ENCODE data around the gene LRRC55. TPM values are rescaled to one million over a fixed set of nuclear protein-coding genes. Genes with fewer than 3 reads are reported as not detected.

The LRRC55 gene
- total RNA-seq (ENCODE audit: low replicate concordance), result 1.4 and 2.2 TPM in 2 replicates

DNA sequence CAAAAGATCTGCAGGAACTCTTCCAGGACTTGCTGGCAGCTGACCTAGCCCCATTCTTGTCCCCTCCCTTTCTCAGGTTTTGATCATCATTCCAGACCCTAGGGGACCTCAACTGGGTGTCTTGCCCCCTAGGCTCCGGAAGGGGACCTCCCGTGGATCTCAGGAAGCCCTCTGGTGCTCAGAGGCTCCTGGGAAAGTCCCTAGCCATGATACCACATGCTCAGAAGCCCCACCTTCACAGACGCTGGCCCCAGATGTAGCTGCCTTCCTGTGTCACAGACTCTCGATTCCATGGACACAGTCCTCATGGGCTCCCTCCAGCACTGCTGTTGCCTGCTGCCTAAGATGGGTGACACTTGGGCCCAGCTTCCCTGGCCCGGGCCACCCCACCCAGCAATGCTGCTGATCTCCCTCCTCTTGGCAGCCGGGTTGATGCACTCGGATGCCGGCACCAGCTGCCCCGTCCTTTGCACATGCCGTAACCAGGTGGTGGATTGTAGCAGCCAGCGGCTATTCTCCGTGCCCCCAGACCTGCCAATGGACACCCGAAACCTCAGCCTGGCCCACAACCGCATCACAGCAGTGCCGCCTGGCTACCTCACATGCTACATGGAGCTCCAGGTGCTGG, at the start of gene LRRC55:
LRRC55 (plus strand) TSS at position 276 of the 628 bp plus-strand sequence; CDS start at position 346, 70 bp downstream.
- Histone ChIP-seq H3K4me2 (peak within 1 kb of the TSS; percentile 89), H3K79me2 (ENCODE audit: low read depth) (no peaks in the 10 kb centered on the region), H3K27ac (no peak within 1 kb of the TSS), H3F3A (ENCODE audit: low read depth) (peaks cover 11% of the 10 kb centered on the region), H4K20me1 (ENCODE audit: low read depth) (no peaks in the 10 kb centered on the region), H3K27me3 (peaks cover 12% of the 10 kb centered on the region), H3K9ac (no peak within 1 kb of the TSS), H2AFZ (replicated peaks) (no peak within 1 kb of the TSS), H3K36me3 (no peaks in the 10 kb centered on the region), H3K4me3 (peak within 1 kb of the TSS; percentile 51), H3K9me3 (ENCODE audit: low read depth) (no peaks in the 10 kb centered on the region), H3K4me1 (peaks cover 22% of the 10 kb centered on the region)
- peaks cover 12% of the 10 kb centered on the region for H3K36me3 Mint-ChIP-seq
- peak within 1 kb of the TSS; percentile 85 for H3K4me3 Mint-ChIP-seq
- H3K9me3 Mint-ChIP-seq, result peaks cover 2% of the 10 kb centered on the region
- peak within 1 kb of the TSS; percentile 95 for H3K27ac Mint-ChIP-seq
- H3K4me1 Mint-ChIP-seq, result peaks cover 28% of the 10 kb centered on the region
- DNase-seq (ENCODE audit: low spot score), result no peak
- H3K27me3 Mint-ChIP-seq (ENCODE audit: insufficient read depth, low read depth), result peaks cover 11% of the 10 kb centered on the region
- TF ChIP-seq EZH2phosphoT487 (IDR thresholded peaks at IDR 0.05) (no peak), EZH2 (IDR thresholded peaks at IDR 0.05) (no peak), CTCF (IDR thresholded peaks at IDR 0.05) (no peak)

GRCh38 chr11:57133366-57134038, 48.3 kb upstream of the LRRC55 start:
- Histone ChIP-seq H3K27me3 (no peaks in the 10 kb centered on the region), H3K79me2 (ENCODE audit: low read depth) (no peaks in the 10 kb centered on the region), H3K27ac (no peak overlapping the region), H3K4me3 (no peak overlapping the region), H3K36me3 (no peaks in the 10 kb centered on the region), H3F3A (ENCODE audit: low read depth) (no peaks in the 10 kb centered on the region), H3K9me3 (ENCODE audit: low read depth) (no peaks in the 10 kb centered on the region), H3K4me2 (no peak overlapping the region), H3K4me1 (no peaks in the 10 kb centered on the region), H3K9ac (no peak overlapping the region), H4K20me1 (ENCODE audit: low read depth) (no peaks in the 10 kb centered on the region), H2AFZ (replicated peaks) (no peak overlapping the region)
- Mint-ChIP-seq H3K4me3 (no peak overlapping the region), H3K9me3 (peaks cover 5% of the 10 kb centered on the region), H3K27ac (no peak overlapping the region), H3K4me1 (no peaks in the 10 kb centered on the region), H3K36me3 (no peaks in the 10 kb centered on the region), H3K27me3 (ENCODE audit: insufficient read depth, low read depth) (no peaks in the 10 kb centered on the region)
- no peak for DNase-seq (ENCODE audit: low spot score)
- TF ChIP-seq CTCF (IDR thresholded peaks at IDR 0.05), result no peak
- TF ChIP-seq EZH2phosphoT487 (IDR thresholded peaks at IDR 0.05), result no peak

- no peaks in the 10 kb centered on the region for H3K79me2 ChIP-seq (ENCODE audit: low read depth)
- H3K36me3 Mint-ChIP-seq, result no peaks in the 10 kb centered on the region
- no peak for DNase-seq (ENCODE audit: low spot score)
- no peak overlapping the region for H3K4me3 Mint-ChIP-seq
- TF ChIP-seq EZH2phosphoT487 (IDR thresholded peaks at IDR 0.05) (no peak), EZH2 (IDR thresholded peaks at IDR 0.05) (no peak), CTCF (IDR thresholded peaks at IDR 0.05) (no peak)
- no peaks in the 10 kb centered on the region for H4K20me1 ChIP-seq (ENCODE audit: low read depth)
- no peaks in the 10 kb centered on the region for H3K9me3 ChIP-seq (ENCODE audit: low read depth)
- no peaks in the 10 kb centered on the region for H3K36me3 ChIP-seq
- H3K27ac ChIP-seq, result no peak overlapping the region
- H3K27me3 ChIP-seq, result no peaks in the 10 kb centered on the region
- H3K4me1 ChIP-seq, result no peaks in the 10 kb centered on the region
- H3K4me1 Mint-ChIP-seq, result no peaks in the 10 kb centered on the region
- H3K4me2 ChIP-seq, result no peak overlapping the region
- no peaks in the 10 kb centered on the region for H3F3A ChIP-seq (ENCODE audit: low read depth)
- peaks cover 7% of the 10 kb centered on the region for H3K9me3 Mint-ChIP-seq
- H2AFZ ChIP-seq (replicated peaks), result no peak overlapping the region
- no peak overlapping the region for H3K4me3 ChIP-seq
- no peaks in the 10 kb centered on the region for H3K27me3 Mint-ChIP-seq (ENCODE audit: insufficient read depth, low read depth)
- H3K9ac ChIP-seq, result no peak overlapping the region
- no peak overlapping the region for H3K27ac Mint-ChIP-seq
These were observed 47.5 kb upstream of the LRRC55 start for GRCh38 chr11:57134284-57134683.

Measured in neural progenitor cell (in vitro differentiated cells).